ENCODE measurements around the gene GPRIN2.

The GPRIN2 gene

DNA sequence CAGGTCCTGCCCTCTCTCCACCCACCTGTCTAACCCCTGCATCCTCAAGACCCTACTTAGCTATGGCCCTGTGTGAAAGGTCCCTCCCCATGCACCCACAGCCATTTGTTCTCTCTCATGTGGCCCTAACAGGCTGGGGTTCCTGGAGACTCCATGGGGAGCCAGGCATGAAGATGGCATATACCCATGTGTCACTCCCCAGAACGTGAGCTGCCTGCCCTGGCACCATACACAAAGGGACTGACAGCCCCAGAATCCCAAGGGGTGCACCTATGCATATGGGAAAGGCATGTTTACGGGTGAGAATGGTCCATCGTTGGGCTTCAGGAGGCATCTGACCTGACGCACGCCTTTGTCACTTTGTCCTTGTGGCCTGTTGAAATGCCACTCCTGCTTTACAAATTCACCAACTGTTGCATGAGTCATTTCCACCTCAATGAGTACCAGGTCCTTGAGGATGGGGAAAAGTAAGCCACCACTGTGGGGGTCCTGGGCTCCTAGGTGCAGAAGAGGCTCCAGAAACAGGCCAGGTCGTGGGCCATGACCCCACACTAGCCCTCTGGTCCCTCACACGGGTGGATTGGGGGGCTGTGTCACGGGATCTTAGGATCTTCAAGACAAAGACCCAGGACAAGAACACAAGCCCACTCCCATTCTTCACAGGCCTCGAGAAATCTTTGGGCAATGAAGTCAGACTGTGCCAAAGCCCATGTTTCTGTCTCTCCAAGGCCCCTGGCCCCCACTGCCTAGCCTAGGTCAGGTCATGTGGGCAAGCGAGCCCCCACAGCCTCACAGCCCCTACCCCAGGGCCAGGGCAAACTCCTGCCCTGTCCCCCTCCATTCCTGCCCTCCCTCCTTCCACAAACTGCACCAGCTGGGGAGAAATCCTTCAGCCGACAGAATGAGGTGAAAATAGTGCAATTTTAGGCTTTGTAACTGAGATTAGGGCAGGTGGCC, 8.6 kb downstream of the GPRIN2 start:
- DNase-seq: no peak

DNA sequence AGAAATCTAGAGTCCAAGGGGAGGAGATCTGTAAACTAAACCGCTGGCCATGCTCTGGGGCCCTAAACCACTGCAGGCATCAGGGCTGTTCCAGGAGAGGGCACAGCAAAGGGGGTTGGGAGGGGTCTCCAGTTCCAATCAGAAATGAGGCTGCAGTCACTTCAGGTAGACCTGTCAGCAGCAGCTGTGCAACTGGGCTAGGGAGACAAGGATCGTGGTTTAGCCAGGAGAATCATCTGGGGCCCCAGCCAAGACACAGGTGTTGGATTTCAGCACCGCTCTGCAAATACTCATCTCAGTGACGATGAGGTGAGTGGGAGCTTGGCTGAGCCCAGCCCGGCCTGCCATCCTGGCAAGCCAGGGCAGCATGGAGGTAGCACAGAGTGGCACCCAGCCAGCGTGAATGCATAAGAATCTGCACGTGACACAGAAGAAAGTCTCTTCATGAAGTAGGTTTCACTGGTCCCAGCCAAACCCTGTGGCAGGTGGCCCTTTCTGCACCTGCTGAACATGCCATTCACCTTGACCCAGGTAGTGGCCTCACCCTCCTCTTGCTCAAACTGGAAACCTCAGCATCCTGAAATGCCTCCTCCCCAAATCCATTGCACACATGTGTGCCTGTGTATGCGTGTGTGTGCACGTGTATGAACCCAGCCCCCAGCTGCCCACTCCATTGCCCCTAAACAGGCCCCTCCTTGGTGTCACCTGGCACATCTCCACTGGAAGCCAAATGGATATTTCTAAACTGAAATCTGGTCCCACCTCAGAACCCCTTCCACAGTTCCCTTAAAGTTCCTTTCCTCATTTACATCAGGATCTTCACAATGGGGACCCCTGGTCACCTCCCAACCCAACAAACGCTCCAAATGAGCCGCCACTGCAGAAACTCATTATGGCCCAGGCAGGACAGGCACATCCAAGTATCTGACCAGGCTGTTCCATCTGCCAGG, 9.6 kb downstream of the GPRIN2 start:
- no peak for DNase-seq

DNA sequence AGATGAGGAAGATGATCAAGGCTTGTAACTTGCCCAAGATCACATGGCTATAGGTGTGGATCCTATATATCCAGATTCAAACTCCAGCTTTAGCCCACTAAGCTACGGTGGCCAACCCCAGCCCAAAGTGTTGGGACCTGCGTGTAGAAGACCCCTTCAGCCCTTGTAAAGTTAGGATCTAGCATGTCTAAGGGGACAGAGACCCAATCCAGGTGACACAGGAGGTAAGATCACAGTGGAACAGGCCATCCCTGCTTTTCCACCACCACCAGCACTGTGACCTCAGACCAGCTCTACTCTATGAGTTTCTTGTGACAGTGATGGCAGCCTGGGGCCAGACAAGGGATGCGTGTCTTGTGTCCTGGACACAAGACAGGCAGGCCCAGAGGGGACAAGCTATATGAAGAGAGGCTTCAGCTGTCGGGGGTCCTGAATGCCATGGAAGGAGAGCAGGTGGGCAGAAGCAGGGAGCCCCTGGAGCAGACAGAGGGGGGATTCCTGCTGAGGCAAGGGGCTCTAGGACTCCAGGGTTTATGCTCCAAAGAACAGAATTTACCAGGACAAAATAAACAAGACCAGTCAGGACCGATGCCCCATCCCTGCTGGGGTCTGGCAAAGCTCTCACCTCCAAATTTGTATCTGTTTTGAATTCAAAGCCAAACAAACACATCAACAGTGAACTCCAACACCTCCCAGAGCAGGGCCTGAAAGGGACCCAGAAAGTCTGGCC, 10.4 kb downstream of the GPRIN2 start:
- DNase-seq: no peak

DNA sequence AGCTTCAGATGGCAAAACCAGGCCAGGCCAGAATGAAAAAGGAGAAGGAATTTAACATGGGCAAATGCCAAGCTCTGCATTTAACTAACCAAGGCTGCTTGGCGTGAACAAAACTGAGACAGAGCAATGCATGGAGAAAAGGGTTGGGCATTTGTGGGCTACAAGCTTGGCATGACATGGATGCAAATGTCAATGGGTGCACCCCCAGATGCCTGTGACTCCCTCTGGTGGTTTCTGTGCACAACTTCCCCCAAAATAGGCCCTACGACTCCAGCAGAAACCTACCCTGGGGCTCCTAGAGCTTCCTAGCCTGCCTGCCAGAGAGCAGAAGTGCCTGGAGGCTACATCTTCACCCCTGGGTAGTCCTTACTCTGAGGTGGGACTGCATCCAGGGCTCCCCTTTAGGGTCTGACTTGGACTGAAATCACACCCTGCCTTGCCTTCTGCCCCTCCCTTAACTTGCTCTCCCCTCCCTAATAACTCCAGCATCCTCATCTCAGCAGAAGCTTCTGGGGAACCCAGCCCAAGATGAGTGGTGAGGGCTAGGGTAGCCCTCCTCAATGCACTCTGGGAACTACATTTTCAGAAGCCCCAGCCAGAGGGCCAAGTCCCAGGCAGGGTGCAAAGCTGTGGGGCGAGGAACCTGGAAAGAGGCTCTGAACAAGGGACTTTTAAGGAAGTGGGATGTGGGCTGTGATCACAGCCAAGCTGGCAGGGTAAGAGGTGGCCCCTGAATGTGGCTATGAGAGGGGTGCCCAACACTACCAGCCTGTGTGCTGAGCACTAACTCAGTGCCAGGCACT, 11.3 kb downstream of the GPRIN2 start:
- no peak for DNase-seq

DNA sequence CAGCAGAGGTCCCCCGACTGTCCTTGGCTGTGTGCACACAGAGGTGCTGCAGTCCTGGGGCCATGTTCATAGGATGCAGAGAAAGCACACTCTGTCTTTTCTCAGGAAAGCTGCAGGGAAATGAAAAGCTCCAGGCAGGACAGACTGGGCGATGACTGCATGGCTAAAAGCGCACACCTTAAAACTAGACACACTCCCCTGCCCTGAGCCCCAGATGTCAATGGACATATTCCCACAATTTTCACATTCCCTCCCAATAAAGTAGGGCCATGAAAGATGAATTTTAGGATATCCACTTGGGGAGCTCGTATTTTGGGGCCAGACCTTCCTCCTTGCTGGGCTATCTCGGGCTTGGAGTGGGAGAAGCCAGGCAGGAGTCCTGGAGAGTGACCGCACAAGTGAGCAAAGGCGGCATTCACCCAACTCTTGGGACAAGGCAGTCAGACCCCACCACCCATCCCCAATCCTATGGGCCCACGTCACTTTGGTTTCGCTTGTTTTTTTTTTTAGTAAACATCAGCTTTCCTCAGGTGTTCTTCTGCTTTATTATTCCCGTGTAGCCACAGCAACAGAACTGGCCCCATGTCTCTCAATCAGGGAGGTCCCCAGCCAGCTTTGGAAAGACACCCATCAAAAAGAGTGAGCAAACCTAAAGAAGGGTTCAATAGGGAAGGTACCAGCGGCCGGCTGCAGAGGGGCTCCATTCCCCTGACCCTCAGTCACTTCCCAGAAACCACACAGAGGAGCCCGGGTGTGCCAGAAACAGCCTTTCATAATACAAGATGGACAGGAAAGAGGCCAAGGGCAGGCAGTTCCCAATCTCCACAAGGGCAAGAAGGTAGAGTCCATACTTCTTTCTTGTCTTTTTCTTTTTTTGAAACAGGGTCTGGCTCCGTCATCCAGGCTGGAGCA, 12.7 kb downstream of the GPRIN2 start:
- no peak for DNase-seq

DNA sequence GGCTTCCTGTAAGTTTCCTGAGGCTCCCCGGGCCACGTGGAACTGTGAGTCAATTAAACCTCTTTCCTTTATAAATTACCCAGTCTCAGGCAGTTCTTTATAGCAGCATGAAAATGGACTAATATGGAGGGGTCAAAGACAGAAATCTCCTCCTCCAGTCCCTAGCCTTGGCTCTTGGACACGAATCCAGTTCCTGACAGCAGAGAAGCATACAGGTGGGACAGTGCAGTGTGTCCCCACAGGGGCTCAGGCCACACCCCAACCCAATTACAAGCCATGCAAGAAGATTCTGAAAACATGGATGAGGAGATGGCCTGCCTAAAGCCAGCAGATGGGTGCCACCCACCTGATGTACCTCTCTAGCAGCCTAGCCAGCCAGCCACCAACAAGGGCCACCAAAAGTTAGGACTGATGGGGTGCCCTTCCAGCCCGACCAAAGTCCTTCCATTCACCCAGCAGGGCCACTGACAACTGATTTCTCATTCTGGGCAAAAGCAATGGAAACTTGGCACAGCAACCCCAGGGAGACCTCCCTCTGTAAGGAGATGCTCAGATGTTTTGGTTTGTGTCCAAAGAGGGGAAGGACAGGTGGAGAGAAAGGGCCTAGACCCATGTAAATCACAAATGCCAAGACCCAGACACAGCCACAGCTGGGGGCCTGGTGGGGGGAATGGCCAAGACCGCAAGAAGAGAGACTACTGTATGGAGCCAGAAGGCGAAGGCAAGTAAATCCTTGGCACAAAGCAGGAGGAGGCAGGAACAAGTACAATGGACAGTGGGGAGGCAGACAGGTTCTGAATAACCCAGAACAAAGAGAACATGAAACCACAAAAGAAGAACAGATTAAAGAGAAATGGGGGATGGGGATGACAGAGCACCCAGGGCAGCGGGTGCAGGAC, 13.6 kb downstream of the GPRIN2 start:
- no peak for DNase-seq

DNA sequence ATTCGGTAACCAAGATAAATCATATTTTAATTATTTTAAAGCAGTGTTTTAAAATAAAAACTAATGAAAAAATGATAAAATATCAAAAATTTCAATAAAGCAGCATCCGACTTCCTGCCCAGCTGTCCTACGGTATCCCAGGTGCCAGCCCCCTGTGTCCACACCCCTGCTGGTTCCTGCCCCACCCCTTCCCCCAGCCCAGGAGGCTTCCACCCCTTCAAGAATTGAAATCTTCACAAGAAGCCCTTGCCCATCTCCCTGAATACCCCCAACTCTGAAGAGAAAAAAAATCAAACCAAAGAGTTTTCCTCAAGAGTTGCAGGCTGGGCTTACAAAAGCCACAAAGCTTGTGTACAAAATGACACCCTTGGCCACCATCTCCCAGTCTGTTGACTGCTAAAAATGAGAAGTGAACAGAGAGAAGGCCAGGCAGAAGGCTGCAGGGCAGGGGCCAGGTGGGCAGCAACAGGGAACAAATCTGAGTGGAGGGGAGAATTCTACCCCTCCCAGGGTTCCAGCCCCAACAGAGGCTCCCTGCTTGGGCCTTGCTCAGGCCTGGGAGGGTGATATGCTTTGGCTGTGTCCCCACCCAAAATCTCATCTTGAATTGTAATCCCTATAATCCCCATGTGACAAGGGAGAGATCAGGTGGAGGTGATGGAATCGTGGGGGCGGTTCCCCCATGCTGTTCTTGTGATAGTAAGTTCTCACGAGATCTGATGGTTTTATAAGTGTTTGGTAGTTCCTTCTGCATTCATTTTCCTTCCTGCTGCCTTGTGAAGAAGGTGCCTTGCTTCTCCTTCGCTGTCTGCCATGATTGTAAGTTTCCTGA, 14.5 kb downstream of the GPRIN2 start:
- DNase-seq: no peak

DNA sequence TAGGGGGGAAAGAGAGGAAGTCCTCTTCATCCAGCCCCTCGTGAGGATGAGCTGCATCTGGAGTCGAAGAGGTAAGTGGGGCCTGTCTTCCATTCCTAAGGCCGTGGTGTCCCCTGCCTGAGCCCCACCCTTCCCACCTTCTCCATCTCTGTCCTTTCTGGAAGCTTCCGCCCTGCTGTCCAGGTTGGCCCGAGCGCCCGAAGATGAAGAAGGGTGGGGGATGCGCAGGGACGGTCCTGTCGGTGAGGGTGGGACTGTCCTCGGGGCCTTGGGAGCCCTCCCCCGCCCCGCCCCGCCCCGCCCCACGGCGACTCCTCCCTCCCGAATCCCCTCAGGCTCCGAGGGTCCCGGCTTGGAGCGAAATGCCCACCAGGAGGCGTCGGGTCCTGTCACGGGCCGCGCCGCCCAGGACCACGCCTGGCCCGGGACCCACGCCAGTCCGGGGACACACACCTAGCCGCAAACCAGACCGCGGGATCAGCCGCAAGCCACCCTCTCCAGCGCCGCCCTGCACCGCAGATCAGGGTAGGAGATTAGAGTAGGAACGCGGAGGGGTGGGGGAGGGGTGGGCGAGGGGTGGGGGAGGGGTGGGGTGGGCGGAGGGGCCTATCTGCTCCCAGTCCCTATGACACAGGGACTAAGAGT, 15.3 kb downstream of the GPRIN2 start:
- no peak for DNase-seq

DNA sequence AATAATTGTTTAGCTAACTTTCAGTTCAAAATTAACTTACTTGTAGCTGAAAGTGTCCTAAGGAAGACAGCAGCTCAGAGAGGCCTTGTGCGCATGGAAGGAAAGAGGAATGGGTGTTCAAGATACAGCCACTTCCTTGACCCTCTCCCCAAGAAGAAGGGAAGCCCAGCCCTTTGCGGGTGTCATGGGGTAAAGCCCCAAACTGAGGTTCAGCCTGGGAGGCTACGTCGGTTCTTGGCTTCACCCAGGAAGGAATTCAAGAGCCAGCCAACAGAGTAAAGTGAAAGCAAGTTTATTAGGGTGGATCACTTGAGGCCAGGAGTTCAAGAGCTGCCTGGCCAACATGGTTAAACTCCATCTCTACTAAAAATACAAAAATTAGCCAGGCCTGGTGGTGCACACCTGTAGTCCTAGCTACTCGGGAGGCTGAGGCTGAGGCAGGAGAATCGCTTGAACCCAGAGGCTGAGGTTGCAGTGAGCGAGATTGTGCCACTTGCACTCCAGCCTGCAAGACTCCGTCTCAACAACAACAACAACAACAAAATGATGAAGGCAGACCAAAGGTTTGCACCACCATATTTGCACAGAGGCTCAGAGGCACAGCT, 15.9 kb downstream of the GPRIN2 start:
- DNase-seq: no peak

DNA sequence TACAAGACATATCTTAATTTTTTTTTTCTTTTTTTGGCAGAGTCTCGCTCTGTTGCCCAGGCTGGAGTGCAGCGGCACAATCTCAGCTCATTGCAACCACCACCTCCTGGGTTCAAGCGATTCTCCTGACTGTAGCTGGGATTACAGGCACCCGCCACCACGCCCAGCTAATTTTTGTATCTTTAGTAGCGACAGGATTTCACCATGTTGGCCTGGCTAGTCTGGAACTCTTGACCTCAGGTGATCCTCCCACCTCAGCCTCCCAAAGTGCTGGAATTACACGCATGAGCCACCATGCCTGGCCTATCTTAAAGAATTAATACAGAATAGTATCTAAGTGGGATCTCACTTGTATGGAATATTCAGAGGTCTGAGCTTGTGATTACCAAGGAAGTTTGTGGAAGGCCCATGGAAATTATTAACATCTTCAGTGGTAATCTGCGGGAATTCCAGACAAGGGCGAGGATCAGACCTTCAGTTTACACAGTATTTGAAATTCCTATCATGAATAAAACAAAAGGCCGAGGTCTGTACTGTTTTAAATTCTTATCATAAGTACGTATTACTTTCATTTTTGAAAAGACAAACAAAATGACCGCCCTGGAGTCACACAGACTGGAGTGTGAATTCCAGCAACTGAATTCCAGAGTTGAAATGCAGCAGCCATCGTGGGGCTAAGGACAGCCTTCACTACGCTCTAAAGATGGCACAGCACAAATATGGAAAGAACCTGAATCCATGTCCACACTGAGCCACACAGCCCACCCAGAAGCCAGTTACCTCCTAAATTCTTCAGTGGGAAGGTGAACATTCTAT, 16.7 kb downstream of the GPRIN2 start:
- no peak for DNase-seq

DNA sequence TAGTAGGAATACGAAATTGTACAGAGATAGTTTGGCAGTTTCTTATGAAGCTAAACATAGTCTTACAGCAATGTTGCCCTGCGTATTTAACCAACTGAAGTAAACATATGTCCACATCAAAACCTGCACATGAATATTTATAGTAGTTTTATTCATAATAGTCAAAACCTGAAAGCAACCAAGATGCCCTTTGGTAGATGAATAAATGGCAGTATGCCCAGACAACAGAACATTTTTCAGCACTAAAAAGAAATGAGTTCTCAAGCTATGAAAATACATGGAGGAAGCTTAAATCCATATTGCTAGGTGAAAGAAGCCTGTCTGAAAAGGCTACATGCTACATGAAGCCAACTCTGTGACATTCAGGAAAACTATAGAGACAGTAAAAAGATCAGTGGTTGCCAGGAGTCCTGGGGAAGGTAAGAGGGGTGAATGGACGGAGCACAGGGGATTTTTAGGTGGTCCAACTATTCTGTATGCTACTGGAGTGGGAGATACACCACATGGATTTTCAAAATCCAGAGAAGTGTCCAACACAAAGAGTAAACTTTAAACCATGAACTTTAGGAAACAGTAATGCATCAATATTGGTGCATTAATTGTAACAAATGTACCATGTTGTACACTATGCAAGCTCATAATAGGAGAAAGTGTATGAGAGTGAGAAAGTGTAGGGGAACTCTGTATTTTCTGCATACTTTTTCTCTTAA, 17.6 kb downstream of the GPRIN2 start:
- DNase-seq: no peak

DNA sequence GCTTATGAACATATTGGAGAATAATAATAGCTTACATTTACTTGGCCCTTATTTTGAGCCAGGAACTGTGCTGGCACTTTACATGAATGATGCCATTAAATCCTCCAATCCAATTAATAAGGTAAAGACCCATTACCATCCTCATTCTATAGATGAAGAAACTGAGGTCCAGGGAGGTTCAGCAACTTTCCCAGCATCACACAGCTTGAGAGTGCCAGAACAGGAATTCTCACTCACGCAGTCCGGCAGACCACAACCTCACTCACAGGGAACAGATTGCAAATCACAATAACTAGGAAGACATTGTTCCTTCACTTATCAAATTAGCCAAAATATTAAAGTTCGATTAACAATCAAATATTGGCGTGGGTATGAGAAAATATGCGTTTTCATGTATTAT, 18.3 kb downstream of the GPRIN2 start:
- DNase-seq: no peak

DNA sequence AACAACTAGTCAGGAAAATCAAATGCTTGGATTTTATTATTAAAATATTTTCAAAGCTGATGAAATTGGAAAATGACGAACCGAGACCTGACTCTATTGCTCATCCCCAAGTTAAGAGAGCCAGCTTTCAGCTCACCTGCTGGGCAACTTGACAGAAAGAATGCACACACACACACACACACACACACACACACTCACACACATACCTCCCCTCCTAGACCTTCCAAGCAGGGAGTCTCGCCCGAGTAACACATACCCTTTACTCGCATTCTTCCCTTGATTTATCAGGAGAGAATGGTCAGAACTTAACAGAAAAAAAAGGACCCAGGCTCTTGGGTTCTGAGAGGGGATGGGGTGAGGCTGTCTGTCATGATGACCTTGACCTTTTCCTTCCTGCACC, 19.1 kb downstream of the GPRIN2 start:
- no peak for DNase-seq

DNA sequence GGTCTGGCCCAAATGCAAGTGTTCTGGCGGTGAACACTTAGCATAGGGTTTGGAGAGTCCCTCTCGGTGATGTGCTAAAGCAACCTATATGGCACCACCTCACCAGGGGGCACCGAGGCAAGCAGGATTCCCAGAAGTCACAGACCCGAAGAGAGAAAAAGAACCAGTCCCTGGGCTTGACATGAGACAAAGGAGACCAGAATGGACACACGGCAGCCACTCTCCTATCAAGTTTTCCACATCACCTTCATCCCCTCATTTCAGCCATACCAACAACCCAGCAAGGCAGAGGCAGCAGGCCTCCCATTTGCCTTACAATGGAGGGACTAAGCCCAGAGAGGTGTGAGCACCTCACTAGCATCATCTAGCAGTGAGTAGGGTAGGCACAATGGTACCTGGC, 19.7 kb downstream of the GPRIN2 start:
- DNase-seq: no peak

DNA sequence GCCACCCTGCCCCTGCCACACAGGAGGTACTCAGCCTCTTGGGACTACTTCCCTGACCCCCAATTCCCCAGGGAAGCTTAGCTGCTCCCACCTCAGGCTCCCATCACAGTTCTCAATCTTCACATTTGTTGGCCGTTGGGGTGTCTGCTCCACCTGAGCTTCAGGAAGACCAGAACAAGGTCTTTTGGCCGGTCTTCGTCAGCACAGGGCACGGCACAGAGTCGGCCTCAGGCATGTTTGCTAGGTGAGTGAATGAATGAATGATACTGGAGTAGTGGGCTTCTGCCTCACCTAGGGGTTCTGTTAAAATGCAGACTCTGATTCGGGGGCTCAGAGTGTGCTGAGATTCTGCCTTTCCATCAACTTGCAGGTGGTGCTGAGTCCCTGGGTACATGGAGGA, 20.3 kb downstream of the GPRIN2 start:
- no peak for DNase-seq

DNA sequence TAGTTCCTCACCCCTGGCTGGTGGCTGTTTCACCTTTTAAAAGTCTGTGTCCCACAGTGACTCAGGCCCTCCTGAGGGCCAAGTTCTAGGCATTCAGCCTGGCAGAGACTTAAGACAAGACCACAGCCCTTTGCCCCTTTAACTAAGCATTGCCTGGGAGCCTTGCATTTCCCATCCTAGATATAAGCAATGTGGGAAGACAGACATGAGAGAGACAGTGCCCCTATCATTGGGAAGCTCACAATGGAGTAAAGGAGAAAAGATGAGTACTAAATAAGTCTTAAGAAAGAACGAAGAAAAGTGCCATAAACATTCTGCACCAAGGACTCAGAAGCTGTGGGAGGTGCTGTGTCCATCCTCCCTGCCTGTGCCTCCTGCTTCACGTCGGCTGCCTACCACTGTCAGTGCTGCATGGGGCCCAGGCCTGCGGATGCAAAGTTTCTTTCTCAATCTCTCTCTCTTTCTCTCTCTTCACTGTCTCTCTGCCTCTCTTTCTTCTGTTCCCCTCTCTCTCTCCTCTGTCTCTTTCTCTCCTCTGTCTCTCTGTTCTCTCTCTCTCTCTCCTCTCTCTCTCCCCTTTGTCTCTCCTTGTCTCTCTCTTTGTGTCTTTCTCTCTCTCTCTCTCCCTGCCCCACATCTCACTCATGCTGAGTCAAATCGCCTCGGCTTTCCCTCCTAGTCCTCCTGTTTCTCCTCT, 21.5 kb downstream of the GPRIN2 start:
- DNase-seq: no peak
